H54 (cell line): ENCODE data around the gene PTPRS.

Experiments used
- DNase-seq: peaks from one replicate; pipeline ENCODE4 v3.0.0; 2011; ENCODE audit warnings: low spot score, mixed read lengths; ENCODE audit not compliant: insufficient read length
- FAIRE-seq: peaks from 3 replicates; lab custom pipeline; 2011; peaks lifted over from hg19 to GRCh38; lab: Jason Lieb, UNC
- POLR2A ChIP-seq: IDR thresholded peaks from 2 replicates; pipeline ENCODE4 v1.6.1; 2011; ENCODE audit warnings: low read depth, mild to moderate bottlenecking, low read length

The PTPRS gene

DNA sequence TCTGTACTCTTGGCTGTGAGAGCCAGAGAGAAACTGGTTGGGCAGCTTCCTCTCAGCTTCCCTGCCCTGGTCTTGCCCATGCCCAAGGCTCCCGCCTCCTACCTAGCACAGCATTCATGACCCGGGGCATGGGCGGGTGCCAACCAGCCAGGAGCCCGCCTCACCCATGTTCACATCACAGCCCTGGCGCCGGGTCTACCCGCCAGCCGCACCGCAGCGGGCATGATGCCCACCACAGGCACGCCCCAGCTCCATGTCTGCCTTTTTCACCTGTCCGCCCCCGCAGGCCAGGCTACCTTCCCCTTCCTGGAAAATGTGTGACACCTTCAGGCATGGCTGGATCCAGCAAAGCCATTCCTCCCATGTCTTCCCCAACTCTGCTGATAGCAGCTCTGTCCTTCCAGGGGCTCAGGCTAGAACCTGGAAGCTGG, 42.1 kb downstream of the PTPRS start:
- DNase-seq (no peak), FAIRE-seq (no peak)
- no peak for TF ChIP-seq POLR2A

DNA sequence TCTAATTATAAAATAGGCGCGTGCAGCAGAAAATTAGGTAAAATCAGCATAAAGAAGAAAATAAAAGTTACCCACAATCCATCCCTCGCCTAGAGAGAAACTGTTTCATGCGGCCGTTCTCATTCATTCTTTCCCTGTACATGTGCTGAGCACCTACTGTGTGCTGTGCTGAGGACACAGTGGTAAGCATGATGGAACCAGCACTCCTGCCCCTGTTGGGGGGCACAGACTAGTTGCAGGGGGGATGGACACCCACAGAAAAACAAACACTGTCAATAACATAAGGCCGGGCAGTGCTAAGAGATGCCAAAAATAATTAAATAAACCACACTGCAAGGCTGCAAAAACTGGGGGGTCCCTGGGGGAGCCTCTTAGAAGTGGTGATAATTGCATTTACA, 43.3 kb downstream of the PTPRS start:
- no peak for TF ChIP-seq POLR2A
- FAIRE-seq (no peak), DNase-seq (no peak)

DNA sequence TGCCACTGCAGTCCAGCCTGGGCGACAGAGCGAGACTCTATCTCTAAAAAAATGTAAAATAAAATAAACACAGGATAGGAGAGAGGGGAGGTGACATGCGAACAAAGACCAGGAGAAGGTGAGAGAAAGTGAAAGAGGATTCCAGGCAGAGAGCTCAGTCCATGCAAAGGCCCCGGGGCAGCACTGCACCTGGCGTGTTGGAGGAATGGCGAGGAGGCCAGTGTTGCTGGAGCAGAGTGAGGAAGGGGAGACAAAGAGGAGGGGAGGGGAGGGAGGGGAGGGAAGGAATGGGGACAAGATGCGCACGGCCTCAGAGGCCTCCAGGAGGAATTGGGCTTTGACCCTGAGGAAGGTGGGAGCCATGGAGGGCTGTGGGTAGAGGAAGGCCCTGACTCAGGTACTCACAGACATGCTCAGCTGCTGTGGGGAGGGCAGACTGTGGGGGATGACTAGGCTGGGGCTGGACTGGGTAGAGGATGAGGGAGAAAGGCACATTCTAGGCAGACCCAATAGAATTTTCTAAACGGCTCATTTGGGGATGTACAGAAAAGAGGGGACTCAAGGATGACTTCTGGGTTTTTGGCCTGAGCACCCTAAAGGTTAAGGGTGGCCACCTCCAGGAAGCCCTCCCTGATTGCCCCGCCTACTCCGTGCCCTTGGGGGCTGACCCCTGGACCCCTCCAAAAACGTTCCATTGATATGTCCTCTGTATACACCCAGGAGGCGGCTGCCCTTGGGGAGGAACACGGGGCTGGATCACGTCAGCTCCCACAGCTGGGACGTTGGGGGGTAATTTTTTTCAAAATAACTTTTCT, 43.9 kb downstream of the PTPRS start:
- no peak for DNase-seq
- FAIRE-seq = no peak
- no peak for TF ChIP-seq POLR2A

DNA sequence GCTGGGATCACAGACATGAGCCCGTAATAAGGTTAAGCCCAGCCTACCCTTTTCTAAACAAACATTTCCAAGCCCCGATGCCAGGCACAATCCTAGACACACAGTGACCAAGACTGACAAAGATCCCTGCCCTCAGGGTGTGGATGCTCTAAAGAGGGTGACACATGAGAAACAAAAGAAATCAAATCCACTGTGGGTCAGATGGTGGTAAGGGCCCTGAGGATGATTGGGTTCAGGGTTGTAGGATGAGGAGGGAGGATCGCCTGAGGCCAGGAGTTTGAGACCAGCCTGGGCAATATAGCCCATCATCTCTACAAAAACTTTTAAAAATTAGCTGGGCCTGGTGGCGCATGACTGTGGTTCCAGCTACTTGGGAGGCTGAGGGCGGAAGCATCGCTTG, 44.6 kb downstream of the PTPRS start:
- no peak for TF ChIP-seq POLR2A
- DNase-seq = no peak
- no peak for FAIRE-seq

DNA sequence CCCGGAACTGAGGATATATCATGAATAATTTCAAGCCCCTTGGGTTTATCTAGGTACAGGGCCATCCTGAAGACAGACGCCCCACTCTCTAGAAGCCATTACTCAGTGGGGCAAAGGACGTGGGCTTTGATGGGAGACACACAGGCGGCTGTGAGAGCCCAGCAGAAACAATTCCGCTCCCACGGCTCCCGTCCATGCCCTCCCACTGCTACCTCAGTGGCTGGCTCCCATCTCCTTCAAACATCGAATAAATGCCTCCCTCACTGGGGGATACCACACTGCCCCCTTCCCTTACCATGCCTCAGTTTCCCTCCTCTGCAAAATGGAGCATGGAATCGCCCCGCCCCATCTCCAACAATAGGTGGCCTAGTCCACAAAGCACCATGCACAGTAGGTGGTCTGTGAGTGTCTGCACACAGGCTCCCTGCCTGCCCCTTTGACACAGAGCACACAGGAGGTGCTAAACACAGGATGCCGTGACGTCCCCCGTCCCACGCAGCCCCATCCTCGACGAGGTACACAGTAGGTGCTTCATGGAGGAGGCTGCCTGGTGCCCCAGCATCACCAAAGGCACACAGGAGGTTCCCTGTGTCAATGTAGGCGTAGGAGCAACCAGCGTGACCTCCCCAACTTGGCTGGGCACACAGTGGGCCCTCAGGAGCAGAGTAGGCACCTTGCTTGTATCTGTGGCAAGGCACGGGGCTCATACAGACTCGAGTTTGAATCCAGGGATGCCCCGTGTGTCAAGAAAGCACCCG, 46.0 kb downstream of the PTPRS start:
- DNase-seq (no peak), FAIRE-seq (no peak)
- TF ChIP-seq POLR2A = no peak

DNA sequence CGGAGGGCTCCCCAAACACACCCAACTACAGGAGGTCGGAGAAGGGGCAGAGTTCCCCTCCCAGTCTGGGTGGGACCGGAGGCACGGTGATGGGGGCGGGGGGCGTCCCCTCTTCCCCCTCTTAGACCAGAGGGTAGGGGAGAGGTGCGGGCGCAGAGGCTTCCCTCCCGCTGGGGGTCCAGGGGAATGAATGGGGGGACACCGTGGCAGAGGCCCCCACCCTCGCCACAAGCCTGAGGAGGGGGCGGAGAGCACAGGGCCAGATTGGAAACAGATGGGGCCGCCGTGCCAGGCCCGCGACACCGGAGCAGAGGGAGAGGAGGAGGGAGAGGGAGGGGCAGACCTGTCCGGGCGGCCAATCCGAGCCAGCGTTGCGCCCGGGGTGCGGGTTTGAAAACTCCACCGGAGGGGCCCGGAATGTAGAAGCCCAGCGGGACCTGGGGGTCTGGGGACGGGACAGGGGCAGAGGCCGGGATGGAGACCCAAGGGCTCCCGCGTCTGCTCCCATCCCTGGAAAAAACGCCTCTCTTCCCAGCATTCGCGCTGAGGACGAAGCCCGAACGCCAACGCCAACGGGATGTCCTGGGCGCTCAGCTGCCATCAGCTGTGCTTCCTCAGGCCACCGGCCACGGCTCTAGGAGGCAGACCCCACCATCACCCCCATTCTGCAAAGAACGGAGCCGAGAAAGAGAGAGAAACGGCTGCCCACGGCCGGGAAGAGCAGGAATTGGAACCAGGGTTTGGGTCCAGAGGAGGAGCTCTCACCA, 46.8 kb downstream of the PTPRS start:
- FAIRE-seq (no peak), DNase-seq (no peak)
- TF ChIP-seq POLR2A = no peak

DNA sequence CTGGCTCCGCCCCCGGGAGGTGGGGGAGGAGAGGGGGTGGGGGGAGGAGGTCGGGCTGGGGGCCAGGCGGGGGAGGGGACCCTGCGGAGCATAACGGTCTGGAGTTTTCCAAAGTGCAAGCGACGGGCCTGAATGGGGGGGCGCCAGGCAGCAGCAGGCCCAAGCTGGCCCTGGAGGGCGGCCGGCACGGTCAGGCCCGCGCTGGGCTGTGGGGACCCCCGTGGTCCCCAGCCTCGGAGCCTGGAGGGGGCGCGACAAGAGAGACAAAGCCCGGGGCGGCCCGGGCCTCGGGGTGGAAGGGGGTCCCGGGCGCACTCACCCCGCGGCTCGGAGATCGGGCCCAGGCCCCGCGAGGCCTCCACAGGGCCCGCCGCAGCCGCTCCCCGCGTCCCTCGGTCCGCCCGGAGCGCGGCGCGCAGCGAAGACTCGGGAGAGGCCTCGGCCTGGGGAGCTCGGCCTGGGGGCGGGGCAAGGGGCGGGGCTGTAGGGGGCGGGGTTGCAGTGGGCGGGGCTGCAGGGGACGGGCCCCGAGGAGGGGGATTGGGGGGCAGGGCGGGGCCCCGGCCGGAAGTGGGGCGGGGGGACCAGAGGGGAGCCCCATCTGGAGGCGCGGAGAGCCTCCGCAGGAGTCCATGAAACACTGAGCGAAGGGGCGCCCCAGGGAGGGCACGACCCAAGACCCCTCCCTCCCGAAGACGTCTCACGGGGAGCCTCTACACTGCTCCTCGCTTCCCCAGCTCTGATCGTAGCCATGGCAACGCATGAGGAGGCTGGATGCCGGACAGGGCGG, 47.6 kb downstream of the PTPRS start:
- DNase-seq (peak; percentile 96), FAIRE-seq (no peak)
- peak; percentile 53; the same call in 1 of the 2 replicates for TF ChIP-seq POLR2A

DNA sequence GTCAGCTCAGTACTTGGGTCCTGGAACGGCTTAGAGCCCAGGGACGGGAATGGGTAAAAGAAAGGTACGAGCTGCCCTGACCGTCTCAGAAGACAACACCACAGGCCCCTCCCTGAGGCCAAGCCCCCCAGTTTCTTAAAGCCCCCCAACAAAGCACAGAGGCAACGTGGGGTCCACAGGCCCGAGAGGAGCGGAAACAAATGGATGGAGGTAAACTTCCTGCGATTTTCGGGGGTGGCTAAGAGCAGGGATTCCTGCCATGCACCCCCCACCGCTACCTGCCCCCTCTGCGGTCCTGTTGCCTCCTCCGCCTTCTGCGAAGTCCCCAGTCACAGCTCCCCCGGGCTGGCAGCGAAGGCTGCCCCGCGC, 48.2 kb downstream of the PTPRS start:
- FAIRE-seq (no peak), DNase-seq (no peak)
- TF ChIP-seq POLR2A = no peak

DNA sequence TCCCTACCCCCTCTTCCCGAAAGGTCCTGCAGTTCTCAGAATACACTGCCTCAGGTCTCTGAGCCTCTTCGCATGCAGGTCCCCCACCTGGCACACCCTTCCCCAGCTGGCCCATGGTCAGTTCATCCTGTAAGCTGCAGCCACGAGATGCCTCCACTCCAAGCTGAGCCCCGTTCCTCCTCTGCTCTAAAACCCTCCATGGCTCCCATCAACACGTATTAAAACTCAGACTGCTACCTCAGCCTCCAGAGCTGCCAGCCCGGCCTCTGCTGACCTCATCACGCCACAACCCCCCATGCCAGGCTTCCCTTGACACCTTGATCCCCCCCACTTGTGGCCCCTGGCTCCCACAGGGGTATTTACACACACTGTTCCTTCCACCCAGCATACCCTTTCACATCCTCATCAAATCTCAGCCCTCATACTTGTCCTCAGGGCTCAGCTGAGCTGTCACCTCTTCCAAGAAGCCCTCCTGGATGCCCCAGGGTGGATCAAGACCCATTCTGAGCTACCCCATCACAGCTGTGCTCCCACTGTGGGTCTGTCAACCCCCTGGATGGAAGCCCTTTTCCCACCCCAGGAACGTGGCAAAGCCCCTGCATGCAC, 48.9 kb downstream of the PTPRS start:
- no peak for TF ChIP-seq POLR2A
- DNase-seq (no peak), FAIRE-seq (no peak)
